H1 (cell line): ENCODE results near the gene SEPTIN5. TPM values are rescaled to one million over a fixed set of nuclear protein-coding genes. Genes with fewer than 3 reads are reported as not detected.

Experiments used
- CTCF ChIA-PET: fragments of 300-600 bp; sonication (Branson Sonifier 250); formaldehyde crosslinking; loops from one replicate; lab custom pipeline; 2021; ENCODE audit not compliant: partially characterized antibody; lab: Charles Lee
- POLR2A ChIA-PET: fragments of 300-600 bp; sonication (Branson Sonifier 250); formaldehyde crosslinking; loops from one replicate; lab custom pipeline; 2021; ENCODE audit warnings: inconsistent platforms; ENCODE audit not compliant: partially characterized antibody; lab: Charles Lee
- DNase-seq, 2 experiments: peaks; one replicate each; pipeline versions ENCODE4 v3.0.0 to v3.0.0-alpha.2; 2010 to 2022; ENCODE audit warnings: low spot score in 2 of 2, low read depth in 1 of 2, mixed read lengths in 1 of 2
- FAIRE-seq: peaks from 2 replicates; lab custom pipeline; 2011; peaks lifted over from hg19 to GRCh38; lab: Jason Lieb, UNC
- H2AFZ ChIP-seq: 2 replicates; pipeline ENCODE4 v1.8.1; 2012; ENCODE audit warnings: low read length, inconsistent platforms
- H2AK5ac ChIP-seq: 2 replicates; pipeline ENCODE4 v1.6.1; 2013; ENCODE audit warnings: low read depth, low read length
- H2BK120ac ChIP-seq: replicated peaks from 2 replicates; pipeline ENCODE3; 2013; ENCODE audit warnings: low read depth, low read length, inconsistent platforms
- H2BK12ac ChIP-seq: 2 replicates; pipeline ENCODE4 v1.6.1; 2013; ENCODE audit warnings: low read depth, low read length
- H2BK15ac ChIP-seq: 2 replicates; pipeline ENCODE4 v1.6.1; 2013; ENCODE audit warnings: low read length
- H2BK20ac ChIP-seq: 2 replicates; pipeline ENCODE4 v1.6.1; 2013; ENCODE audit warnings: low read length
- H2BK5ac ChIP-seq: 2 replicates; pipeline ENCODE4 v1.6.1; 2013; ENCODE audit warnings: low read depth, low read length
- H3K14ac ChIP-seq: 2 replicates; pipeline ENCODE4 v1.6.1; 2013; ENCODE audit warnings: inconsistent platforms; ENCODE audit not compliant: insufficient read length
- H3K18ac ChIP-seq: 2 replicates; pipeline ENCODE4 v1.6.1; 2013; ENCODE audit warnings: low read length; ENCODE audit errors: extremely low read depth
- H3K23ac ChIP-seq: 2 replicates; pipeline ENCODE4 v1.6.1; 2013; ENCODE audit warnings: inconsistent platforms; ENCODE audit not compliant: insufficient read length
- H3K23me2 ChIP-seq: 2 replicates; pipeline ENCODE4 v1.6.1; 2013; ENCODE audit warnings: low read depth, low read length
- H3K27ac ChIP-seq: 2 replicates; pipeline ENCODE4 v1.6.1; 2011; ENCODE audit warnings: low read depth, low read length, inconsistent platforms
- H3K27me3 ChIP-seq, 4 experiments: replicated peaks in 1 of 4; 1 replicate in 1 of 4; 2 replicates in 3 of 4; pipeline versions ENCODE4 v1.6.1 to v1.8.1; 2011 to 2013; ENCODE audit warnings: low read length in 3 of 4, mild to moderate bottlenecking in 3 of 4, inconsistent platforms in 2 of 4, mixed read lengths in 2 of 4, moderate library complexity in 1 of 4; ENCODE audit not compliant: control insufficient read depth in 3 of 4, insufficient read depth in 3 of 4; ENCODE audit errors: extremely low read depth in 1 of 4
- H3K36me3 ChIP-seq, 4 experiments: 2 replicates each; pipeline versions ENCODE4 v1.6.1 to v1.8.1; 2011 to 2013; ENCODE audit warnings: mild to moderate bottlenecking in 4 of 4, low read length in 3 of 4, moderate library complexity in 2 of 4, control low read depth in 1 of 4, inconsistent platforms in 1 of 4; ENCODE audit not compliant: insufficient read depth in 4 of 4, control insufficient read depth in 2 of 4
- H3K4ac ChIP-seq: replicated peaks from 2 replicates; pipeline ENCODE3; 2013; ENCODE audit warnings: low read length, low read depth, mixed read lengths, inconsistent platforms; ENCODE audit not compliant: insufficient read length
- H3K4me1 ChIP-seq, 4 experiments: replicated peaks in 1 of 4; 1 replicate in 1 of 4; 2 replicates in 3 of 4; pipeline versions ENCODE4 v1.6.1 to v1.8.1; 2011 to 2013; ENCODE audit warnings: low read length in 3 of 4, inconsistent platforms in 2 of 4, mixed read lengths in 1 of 4; ENCODE audit not compliant: insufficient read depth in 4 of 4, control insufficient read depth in 3 of 4
- H3K4me2 ChIP-seq, 2 experiments: 2 replicates each; pipeline versions ENCODE4 v1.6.1 to v1.8.1; 2011 to 2013; ENCODE audit warnings: low read depth in 2 of 2, low read length in 2 of 2, control low read depth in 1 of 2, inconsistent platforms in 1 of 2, mild to moderate bottlenecking in 1 of 2; ENCODE audit not compliant: insufficient read depth in 1 of 2
- H3K4me3 ChIP-seq, 4 experiments: fragments of 200-600, 300-600 bp in 1 of 4; sonication (generic), shearing (Covaris generic), sonication (Bioruptor Twin) in 1 of 4; 2 replicates each; pipeline versions ENCODE4 v1.5.1 to v1.8.1; 2011 to 2016; ENCODE audit warnings: low read length in 4 of 4, low read depth in 3 of 4, control low read depth in 2 of 4, inconsistent platforms in 2 of 4, mild to moderate bottlenecking in 2 of 4, mixed read lengths in 1 of 4, moderate library complexity in 1 of 4; ENCODE audit not compliant: insufficient read depth in 2 of 4; ENCODE audit errors: extremely low read depth in 1 of 4
- H3K56ac ChIP-seq: replicated peaks from 2 replicates; pipeline ENCODE3; 2013; ENCODE audit warnings: low read depth, mild to moderate bottlenecking, mixed read lengths, low read length, inconsistent platforms; ENCODE audit not compliant: insufficient read length
- H3K79me1 ChIP-seq: 2 replicates; pipeline ENCODE4 v1.6.1; 2013; ENCODE audit warnings: low read depth, low read length, control low read depth
- H3K79me2 ChIP-seq, 2 experiments: 2 replicates each; pipeline versions ENCODE4 v1.6.1 to v1.8.1; 2012 to 2013; ENCODE audit warnings: low read length in 2 of 2, mild to moderate bottlenecking in 2 of 2, inconsistent platforms in 1 of 2; ENCODE audit not compliant: insufficient read depth in 2 of 2, control insufficient read depth in 1 of 2
- H3K9ac ChIP-seq, 4 experiments: replicated peaks in 1 of 4; 1 replicate in 1 of 4; 2 replicates in 3 of 4; pipeline versions ENCODE4 v1.6.1 to v1.8.1; 2011 to 2013; ENCODE audit warnings: low read depth in 3 of 4, low read length in 3 of 4, control low read depth in 2 of 4, mild to moderate bottlenecking in 2 of 4, moderate library complexity in 2 of 4, inconsistent platforms in 1 of 4; ENCODE audit errors: extremely low read depth in 1 of 4
- H3K9me3 ChIP-seq, 2 experiments: 2 replicates each; pipeline versions ENCODE4 v1.6.1 to v1.8.1; 2012 to 2013; ENCODE audit warnings: mild to moderate bottlenecking in 2 of 2, moderate library complexity in 2 of 2, control low read depth in 1 of 2, inconsistent platforms in 1 of 2, low read depth in 1 of 2, low read length in 1 of 2, mixed read lengths in 1 of 2; ENCODE audit not compliant: insufficient read depth in 2 of 2
- H4K20me1 ChIP-seq, 2 experiments: replicated peaks in 1 of 2; 2 replicates each; pipeline versions ENCODE3 to v1.8.1; 2011 to 2013; ENCODE audit warnings: inconsistent platforms in 2 of 2, low read length in 2 of 2, mild to moderate bottlenecking in 1 of 2; ENCODE audit not compliant: insufficient read depth in 2 of 2, control insufficient read depth in 1 of 2
- H4K5ac ChIP-seq: 2 replicates; pipeline ENCODE4 v1.6.1; 2013; ENCODE audit warnings: low read length, low read depth, mixed read lengths, inconsistent platforms; ENCODE audit not compliant: insufficient read length
- H4K8ac ChIP-seq: 2 replicates; pipeline ENCODE4 v1.8.0; 2013; ENCODE audit warnings: mild to moderate bottlenecking, moderate library complexity, low read length, inconsistent platforms; ENCODE audit not compliant: insufficient read depth; ENCODE audit errors: extremely low read depth
- H4K91ac ChIP-seq: replicated peaks from 2 replicates; pipeline ENCODE3; 2013; ENCODE audit warnings: low read length, mixed read lengths, inconsistent platforms; ENCODE audit not compliant: insufficient read length
- JUN ChIP-seq: IDR thresholded peaks from 2 replicates; pipeline ENCODE4 v1.6.1; 2011; ENCODE audit warnings: low read depth, mild to moderate bottlenecking, improper control_type of control experiment, low read length
- SUZ12 ChIP-seq: fragments of 200-600 bp; sonication (generic); IDR thresholded peaks from 2 replicates; pipeline ENCODE4 v1.6.1; 2012; ENCODE audit warnings: mild to moderate bottlenecking, inconsistent platforms, low read length, moderate library complexity, mixed read lengths
- WGBS, 2 experiments: shearing (Covaris generic) in 1 of 2; methylation state at CpG; one replicate each; pipeline versions ENCODE4 v1.1.6 to v1.1.7; 2013 to 2015; ENCODE audit warnings: low lambda C conversion rate in 2 of 2, mixed read lengths in 2 of 2, inconsistent platforms in 1 of 2, low coverage in 1 of 2, missing lambda C conversion rate in 1 of 2; ENCODE audit not compliant: insufficient replicate concordance in 2 of 2, insufficient coverage in 1 of 2, insufficient read length in 1 of 2; ENCODE audit errors: extremely low coverage in 1 of 2, missing lambda C conversion rate in 1 of 2; 5-methylcytosine and 5-hydroxymethylcytosine counted together
- polyA plus RNA-seq, 7 experiments: library from polyadenylated mRNA; depleted of rRNA in 3 of 7; stranded (reverse) in 5 of 7; unstranded in 2 of 7; fragments of >200 nt in 5 of 7; fragments of 200-250 nt in 2 of 7; gene quantifications; 1 replicate in 5 of 7; 2 replicates in 1 of 7; 4 replicates in 1 of 7; pipeline versions ENCODE4 v1.2.1 to v1.2.3, GENCODE V29; 2011 to 2013; ENCODE audit warnings: missing spikeins in 2 of 7, mixed read lengths in 2 of 7
- total RNA-seq: library from RNA; stranded (reverse); fragmentation: NEBNext Ultra II Directional; extraction: Animal tissue kit (Norgen Biotek cat#: 25700); gene quantifications from 2 replicates; pipeline ENCODE4 v1.2.1, GENCODE V29; 2021

The SEPTIN5 gene
- total and polyA plus RNA-seq, 2 of the 8 experiments (the other 6 are each of a cell fraction or from before 2014, with no cell fraction given) = 6.0 to 8.6 TPM

DNA sequence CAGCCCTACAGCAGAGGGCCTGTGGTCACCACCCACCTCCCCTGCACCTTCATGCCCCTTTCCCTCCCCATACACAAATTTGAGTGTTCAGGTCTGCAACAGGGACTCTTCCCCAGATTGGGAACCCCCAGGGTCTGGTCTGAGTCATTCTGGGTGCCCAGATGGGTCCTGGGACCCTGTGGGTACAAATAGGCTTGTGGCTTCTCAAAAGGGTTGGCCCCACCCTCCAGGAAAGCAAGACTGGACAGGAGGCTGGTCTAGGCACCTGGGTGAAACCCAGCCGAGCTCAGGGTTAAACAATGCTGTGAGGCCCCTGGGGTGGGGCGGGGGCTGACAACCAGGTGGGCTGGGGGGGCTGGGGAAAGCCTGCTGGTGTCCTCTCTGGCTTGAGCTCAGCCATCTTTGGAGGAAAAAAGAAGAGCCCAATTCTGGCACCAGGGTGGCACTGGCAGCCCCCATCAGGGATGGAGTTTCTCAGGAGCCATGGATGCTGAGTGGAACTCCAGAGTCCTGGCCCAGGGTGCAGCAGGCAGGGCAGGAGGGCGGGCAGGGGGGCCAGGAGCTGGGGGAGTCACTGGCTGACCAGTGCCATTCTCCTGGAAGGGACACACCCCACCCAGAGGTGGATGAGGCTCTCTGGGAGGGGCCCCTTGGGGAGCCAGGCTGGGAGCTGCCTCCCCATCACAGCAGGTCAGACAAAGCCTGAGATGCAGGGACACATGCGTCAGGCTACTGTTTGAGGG is 1.1 kb downstream of the SEPTIN5 start:
- Histone ChIP-seq H3K36me3 (peaks cover 0 to 4% (median 0%) of the 10 kb centered on the region in 4 experiments; a peak in 1 of 8 replicates), H4K91ac (peak overlapping the region; percentile 73), H3K4ac (no peak overlapping the region), H2AK5ac (no peak overlapping the region; the same call in 1 of the 2 replicates), H4K20me1 (peaks cover 4 to 14% of the 10 kb centered on the region in 2 experiments), H3K79me1 (no peaks in the 10 kb centered on the region; the same call in 1 of the 2 replicates), H2BK15ac (peak overlapping the region; percentile 61; the same call in 1 of the 2 replicates), H3K9me3 (no peaks in the 10 kb centered on the region; a peak in 1 of 4 replicates), H3K56ac (no peak overlapping the region), H4K5ac (no peak overlapping the region), H2AFZ (no peak overlapping the region), H4K8ac (no peak overlapping the region), H2BK120ac (peak overlapping the region; percentile 59), H3K18ac (no peak overlapping the region; the same call in 1 of the 2 replicates), H3K4me2 (peak overlapping the region; percentile 47 to 77; a peak in 3 of 4 replicates), H3K14ac (no peak overlapping the region), H3K27me3 (peaks cover 23 to 71% (median 57%) of the 10 kb centered on the region in 4 experiments), H2BK12ac (peak overlapping the region; percentile 99; the same call in 1 of the 2 replicates), H2BK20ac (no peak overlapping the region), H3K4me1 (peaks cover 0 to 17% (median 9%) of the 10 kb centered on the region in 4 experiments; a peak in 5 of 7 replicates), H3K79me2 (no peaks in the 10 kb centered on the region), H3K9ac (no peak overlapping the region), H3K4me3 (peak overlapping the region in 3 of 4 experiments; percentile 26 to 66 (median 36); a peak in 4 of 8 replicates), H3K27ac (no peak overlapping the region), H3K23ac (no peak overlapping the region), H2BK5ac (peak overlapping the region; percentile 60; the same call in 1 of the 2 replicates), H3K23me2 (peaks cover 12% of the 10 kb centered on the region; the same call in 1 of the 2 replicates)
- 81% methylated on average over 4 of the region's 4 CpGs; no CpG with 5 or more reads in 1 of the 2 experiments for WGBS, 2 experiments
- no peak for TF ChIP-seq JUN
- peak; percentile 13; the same call in 1 of the 2 replicates for TF ChIP-seq SUZ12
- ChIA-PET CTCF (interaction anchor here (0.8 to 3.8 kb wide), 8 partner anchors 11 to 195 kb away, joined by 3 to 30 read pairs (median 4); no protein-coding TSS in a partner anchor), POLR2A (interaction anchor here (1.0 to 2.4 kb wide), 2 partner anchors 36 to 51 kb away, joined by 3 to 7 read pairs; no protein-coding TSS in a partner anchor)
- DNase-seq = no peak
- no peak for FAIRE-seq
